Non-pigmented ciliary epithelial cell (primary cell): Measurements from ENCODE around the gene SHF.

Source experiments
- DNase-seq: peaks from one replicate; pipeline ENCODE4 v3.0.0-alpha.2; 2010; ENCODE audit warnings: low read depth

The SHF gene

DNA sequence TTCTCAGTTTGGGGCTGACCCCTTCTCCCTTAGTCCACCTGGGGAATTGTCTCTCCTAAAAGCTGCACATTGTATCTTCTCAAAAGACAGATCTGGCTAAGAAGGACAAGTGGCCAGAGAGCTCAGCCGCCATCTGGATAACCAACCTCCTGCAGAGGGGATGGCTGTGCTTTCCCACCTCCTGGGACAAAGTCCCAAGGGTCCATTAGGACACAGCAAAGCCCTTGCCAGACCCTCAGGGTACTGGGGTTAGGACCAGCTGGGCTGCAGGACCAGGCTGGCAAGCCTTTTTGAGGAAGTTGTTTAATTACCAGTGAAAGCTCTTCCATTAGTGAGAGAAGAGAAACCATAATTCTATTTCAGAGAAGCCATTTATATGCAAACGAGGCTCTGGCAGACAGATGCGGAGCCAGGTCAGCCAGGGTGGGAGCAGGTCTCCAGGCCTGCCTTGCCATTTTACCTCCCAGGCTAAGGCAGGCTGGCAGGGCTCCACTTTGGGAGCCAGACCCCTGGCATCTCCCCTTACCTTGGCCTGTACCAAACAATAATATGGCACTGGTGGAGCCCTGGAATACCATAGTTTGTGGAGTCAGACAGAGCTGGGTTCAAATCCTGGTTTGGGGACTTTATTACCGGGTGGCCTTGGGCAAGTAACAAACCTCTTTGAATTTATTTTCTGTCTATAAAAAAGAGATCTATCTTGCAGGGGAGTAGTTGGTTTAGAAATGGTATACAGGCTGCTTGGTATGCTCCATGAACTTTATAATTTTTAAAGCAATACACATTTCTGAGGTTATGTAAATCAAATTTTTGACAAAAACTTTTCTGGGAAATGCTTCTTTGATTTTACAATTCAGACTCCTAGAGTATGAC is 17.9 kb downstream of the SHF start:
- no peak for DNase-seq

DNA sequence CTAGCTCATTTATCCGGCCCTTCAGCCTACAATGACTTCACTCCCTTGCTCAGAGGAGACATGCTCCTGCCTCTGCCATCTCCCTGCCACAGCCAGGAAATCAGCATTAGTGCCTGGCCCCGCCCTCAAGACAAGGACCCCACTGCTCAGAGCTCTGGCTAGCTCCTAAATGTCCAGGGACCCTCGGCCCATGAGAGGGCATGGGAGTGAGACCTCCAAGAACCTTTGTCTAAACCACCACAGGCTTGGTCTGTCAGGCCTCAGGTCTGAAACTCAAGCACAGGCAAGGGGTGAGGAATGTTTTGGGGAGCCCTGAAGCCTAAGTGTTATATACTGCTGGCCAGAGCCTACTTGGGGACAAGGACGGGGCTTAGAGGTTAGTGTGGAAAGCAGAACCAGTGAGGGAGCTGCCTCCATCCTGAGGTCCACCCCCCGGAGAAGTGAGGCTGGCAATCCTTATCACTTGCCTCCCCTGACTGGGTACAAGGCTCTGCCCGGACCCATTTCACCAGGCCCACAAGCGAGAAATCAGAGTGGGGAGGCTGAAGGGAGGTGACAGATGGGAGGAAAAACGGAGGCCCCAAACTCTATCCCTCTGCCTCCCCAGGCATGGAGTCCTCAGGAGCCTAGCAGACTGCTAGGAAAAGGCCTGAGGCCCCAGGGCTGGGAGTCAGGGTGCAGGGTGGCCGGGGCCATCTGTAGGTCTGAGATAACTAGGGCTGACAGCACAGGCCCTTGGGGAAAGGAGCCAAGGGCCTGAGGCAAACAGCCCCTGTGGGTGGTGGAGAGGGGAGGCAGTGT is 18.8 kb downstream of the SHF start:
- no peak for DNase-seq

DNA sequence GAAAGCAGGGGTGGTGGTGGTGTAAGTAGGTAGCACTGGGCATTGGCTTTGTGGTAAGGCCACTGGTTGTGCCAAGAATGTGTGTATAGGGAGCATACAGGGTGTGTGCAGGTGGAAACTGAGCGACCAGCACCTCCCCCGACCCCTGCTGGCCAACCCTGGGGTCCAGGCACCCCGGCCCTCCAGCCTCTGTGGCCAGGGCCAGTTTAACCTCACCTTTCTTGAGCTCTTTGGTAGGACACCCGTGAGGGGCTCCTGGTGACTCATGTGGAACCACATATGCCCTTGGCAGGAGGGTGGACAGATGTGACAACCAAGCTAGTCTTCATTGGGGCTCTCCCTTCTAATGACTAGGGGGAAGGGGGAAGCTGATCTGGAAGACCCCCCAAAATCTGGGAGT is 19.5 kb downstream of the SHF start:
- DNase-seq: no peak

DNA sequence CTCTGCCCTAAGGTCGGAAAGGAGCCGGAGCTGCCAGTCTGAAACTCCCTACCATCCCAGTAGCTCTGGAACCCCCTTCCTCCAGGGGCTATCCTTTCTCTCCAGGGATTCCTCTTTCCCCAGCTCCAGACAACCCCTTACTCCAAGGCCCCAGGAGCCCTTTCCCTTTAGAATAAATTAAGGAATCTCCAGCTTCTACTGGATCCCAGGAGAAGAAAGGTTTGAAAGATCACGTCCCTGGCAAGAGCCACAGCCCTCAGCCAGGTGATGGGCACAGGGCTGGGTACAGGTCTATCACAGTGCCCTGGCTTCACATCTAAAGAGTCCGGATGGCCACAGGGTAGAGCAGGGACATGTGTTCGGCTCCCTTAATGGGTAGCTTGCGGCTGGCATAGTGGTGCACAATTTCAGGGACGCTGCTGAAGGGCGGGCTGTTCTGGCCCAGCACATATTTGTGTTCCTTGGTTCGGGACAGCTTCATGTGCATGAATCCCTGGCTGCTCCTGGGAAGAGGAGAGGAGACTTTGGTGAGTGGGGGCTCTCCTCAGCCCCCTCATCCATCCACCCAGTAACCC is 20.0 kb downstream of the SHF start:
- no peak for DNase-seq

DNA sequence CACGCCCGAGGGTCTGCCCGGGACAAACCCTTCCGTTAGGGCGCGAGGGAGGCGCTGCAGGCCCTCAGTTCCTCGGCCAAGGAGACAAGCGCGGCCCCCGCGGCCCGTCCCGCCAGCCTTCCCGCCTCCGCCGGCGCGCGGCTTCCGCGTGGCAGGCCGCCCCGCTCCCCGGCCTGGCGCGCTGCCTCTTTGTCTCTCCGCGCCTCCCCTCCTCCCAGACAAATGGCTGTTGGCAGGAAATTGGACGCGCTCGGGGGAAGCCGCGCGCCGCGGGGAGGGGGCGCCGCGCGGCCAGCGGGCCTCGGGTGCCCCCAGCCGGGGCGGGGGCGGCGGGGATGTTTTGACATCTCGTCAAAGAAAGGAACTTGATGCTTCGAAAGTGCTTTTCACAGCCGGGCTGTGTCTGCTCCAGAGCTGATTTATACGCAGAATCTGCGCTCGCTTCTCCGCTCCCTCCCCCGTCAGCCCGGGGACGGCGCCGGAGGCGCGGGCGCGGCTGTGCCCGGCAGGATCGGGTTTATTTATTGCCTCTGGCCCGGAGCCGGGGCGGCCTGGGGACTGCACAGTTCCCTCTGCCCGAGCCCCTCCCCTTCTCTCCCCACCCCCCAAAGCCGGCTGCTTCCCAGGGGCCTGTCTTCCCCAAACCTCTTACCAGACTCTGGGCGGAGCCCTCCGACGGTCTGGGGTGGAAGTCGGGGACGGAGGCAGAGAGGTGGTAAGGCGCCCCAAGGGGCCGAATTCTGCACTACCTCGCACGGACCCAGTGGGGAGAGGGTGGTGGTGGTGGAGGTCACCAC is 20.7 kb downstream of the SHF start:
- DNase-seq: peak; percentile 49

DNA sequence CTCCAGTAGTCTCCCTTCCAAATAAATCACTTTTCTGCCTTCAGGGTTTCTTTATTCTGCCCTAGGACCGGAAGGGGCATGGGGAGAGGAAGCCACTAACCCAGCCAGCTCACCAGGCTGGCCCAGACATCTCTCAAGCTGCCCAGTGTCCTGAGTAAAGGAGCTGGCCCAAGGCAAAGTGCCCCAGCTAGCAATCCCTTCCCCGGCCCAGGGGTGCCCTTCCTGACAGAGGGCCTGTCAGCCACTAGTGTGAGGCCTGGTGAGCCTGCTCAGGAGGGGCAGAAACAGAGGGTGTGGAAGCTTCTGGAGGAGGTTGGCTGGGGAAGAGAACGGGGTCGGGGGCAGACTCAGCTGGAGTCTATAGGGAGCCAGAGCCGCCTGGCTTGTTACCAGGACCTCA is 22.2 kb downstream of the SHF start:
- DNase-seq: no peak

DNA sequence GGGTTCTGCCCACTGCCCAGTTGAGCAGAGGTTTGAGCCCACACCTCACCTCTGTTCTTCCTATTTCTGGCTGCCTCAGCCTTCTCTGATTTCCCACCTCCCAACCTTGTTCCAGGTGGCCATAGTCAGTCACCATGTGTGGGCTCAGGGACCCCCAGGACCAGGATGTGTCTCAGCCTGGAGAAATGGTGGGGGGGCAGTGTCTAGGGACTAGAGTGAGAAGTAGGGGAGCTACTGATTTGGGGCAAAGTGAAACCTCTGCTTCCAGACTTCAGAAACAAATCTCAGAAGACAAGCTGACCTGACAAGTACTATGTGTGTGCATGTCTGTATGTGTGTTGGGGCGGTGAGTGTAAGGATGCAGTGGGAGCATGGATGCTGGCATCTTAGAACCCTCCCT is 22.9 kb downstream of the SHF start:
- no peak for DNase-seq

DNA sequence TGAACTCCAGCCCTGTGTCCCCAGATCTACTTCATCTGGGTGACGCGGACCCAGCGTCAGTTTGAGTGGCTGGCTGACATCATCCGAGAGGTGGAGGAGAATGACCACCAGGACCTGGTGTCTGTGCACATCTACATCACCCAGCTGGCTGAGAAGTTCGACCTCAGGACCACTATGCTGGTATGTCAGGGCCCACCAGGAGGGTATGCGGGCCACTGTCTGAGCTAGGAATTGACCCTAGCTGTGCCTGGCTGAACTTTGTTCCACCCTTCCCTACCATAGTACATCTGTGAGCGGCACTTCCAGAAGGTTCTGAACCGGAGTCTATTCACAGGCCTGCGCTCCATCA is 24.3 kb downstream of the SHF start:
- no peak for DNase-seq

DNA sequence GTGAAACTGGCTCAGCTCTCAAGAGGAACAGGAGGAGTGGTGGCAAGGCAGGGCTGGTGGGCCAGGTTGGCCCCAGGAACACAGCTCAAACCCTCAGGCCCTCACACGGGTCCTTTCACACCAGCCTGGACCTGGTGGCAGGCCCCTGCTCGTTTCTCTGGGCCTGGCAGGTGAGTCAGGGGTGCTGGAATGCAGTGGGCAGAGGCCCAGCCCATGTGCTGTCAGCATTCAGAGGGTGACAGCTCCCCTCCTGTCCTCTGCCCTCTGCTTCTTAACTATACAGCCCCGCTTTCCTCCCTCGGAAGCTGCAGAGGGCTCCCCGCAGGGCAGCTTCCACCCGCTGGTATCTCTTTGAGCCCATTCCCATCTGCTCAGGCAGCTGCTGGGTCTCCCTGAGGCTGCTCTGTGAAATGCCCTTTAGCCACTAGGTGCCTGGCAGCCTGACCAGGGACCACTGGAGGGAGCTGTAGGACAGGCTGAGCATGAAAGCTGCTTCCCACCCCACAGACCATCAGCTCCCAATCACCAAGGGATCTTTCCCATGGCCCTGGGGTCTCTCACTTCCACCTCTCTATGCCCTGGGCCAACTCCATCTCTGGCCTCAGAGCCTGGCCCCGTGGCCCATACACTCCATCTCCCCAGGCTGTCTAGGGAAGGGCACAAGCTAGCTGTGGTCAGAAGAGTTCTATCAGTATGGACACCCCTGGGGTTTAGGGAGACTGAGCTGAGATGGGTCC is 24.8 kb downstream of the SHF start:
- DNase-seq: peak; percentile 47

DNA sequence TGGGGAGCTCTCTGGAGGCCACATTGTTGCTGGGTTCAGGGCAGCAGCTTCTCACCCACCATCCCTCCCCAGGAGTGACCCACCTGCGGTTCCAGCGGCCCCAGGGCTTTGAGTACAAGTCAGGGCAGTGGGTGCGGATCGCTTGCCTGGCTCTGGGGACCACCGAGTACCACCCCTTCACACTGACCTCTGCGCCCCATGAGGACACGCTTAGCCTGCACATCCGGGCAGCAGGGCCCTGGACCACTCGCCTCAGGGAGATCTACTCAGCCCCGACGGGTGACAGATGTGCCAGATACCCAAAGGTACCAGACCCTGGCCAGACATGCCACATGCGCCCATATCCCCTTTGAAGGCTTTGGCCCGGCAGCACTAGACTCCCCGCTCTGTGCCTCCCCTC is 26.1 kb downstream of the SHF start:
- DNase-seq: no peak

DNA sequence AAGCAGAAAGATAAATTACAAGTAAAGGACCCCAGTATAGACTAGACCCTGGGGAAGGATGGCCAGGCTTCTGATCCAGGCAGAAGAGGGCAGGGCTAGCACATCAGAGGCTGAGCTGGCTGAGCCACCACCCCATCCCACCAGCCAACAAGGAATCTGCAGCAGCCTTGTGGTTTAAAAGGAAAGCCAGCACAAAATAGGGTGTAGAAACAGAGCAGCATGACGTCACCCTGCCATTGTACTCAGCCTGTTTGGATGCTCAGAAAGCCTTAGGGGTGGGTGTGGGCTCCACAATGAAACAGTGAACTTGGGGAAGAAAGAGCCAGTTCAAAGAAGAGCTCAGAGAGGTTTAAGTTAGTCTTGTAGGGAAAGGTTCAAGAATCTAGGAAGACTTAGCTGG is 29.8 kb downstream of the SHF start:
- DNase-seq: peak; percentile 43

DNA sequence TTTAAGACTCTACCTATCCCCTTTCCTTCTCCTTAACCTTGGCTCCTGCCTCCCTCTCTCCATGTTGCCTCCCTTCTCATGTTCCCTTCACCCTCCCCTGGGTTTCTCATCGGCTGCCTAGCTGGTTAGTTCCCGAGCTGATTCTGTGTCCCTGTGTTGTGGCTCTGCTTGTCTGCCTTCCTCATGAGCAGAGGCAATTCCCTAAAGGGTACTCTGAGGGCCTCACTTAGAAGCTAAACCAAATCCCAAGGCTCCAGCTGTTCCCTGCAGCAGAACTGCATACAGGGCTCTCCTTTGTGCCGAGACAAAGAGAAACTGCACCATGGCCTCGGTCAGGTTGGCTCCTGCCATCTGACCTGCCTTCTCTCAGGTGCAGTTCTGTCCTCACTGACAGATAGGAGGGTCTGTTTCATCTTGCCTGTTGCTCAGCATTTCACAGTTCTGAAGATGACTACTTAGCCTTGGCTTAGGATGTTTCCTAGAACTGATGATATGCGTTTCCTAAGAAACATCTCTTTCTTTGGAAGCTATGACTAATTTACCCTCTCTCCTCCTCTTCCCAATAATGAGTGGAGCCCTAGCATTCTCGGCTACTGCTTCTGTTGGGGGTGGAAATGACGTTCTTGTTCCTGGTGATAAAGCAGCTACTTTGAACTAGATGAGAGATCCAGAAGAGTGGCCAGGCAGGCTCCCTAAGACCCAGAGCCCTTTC is 30.9 kb downstream of the SHF start:
- no peak for DNase-seq

DNA sequence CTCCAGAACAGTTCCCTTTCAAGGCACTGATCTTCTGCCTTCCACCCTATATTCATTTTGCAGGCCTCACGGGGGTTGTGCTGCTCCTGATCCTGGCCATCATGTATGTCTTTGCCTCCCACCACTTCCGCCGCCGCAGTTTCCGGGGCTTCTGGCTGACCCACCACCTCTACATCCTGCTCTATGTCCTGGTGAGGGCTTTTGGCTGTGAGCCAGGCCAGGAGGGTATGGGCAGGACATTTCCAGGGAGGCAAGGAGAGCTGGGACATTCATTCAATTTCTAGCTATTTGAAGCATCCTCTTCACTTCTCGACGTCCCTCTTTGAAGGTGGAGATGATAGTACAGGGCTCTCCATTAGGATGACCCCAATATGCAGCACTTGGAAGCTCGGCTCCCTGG is 32.0 kb downstream of the SHF start:
- DNase-seq: no peak

DNA sequence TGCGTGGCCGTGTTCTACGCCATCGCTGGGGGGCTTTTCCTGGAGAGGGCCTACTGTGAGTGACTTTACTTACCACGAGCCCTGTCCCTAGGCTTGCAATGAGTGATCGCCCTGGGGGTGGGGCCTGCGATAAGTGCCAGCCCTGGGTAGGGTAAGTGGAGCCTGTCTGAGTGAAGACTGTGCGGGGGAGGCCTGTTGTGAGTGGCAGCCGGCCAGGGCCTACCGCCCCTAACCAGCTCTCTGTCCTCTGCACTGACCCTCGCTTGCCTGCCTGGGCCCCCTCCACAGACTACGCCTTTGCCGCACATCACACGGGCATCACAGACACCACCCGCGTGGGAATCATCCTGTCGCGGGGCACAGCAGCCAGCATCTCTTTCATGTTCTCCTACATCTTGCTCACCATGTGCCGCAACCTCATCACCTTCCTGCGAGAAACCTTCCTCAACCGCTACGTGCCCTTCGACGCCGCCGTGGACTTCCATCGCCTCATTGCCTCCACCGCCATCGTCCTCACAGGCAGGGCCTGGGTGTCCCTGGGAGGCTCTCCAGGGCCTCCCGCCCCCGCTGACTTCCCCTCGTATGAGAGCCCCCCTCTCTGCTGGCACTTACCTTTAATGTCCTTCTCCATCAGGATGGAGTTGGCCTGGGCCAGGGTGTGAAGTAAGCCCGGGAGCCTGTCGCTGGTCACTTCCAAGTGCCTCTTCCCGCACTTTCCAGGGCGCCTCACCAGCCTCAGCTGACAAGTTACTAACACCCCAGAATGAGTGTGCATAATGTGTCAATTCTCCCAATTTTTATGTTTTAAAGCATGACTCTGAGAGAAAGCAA is 35.6 kb downstream of the SHF start:
- no peak for DNase-seq

DNA sequence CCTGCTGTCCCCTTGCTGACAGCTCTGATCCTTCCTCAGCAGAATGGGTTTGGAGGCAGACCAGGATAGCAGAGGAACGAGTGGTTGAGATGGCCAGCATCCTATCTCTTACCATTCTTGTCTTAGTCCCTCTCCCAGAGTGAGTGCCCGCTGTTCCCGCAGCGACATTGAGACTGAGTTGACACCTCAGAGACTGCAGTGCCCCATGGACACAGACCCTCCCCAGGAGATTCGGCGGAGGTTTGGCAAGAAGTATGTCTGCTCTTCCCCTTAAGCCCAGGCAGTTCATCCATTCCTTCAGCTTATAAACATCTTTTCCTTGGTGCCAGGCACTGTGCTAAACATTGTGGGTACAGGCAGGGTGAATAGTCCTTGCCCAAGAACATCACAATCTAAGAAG is 36.8 kb downstream of the SHF start:
- DNase-seq: no peak

DNA sequence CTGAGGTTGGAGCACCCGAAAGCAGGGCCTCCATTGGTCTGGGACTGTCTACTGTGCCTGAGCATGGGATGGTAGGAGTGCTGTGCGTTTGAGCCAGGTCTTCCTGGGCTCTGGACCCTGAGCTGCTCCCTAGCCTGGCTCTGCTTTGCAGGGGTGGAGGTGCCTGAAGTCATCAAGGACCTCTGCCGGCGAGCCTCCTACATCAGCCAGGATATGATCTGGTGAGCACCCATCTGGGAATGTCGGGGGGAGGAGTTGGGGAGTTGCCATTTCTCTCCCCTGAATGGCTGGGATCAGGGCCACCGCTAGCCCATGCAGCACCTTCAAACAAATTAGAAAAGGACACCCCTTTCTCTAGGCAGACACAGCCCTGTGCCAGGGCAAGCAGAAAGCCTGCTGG is 37.3 kb downstream of the SHF start:
- no peak for DNase-seq

DNA sequence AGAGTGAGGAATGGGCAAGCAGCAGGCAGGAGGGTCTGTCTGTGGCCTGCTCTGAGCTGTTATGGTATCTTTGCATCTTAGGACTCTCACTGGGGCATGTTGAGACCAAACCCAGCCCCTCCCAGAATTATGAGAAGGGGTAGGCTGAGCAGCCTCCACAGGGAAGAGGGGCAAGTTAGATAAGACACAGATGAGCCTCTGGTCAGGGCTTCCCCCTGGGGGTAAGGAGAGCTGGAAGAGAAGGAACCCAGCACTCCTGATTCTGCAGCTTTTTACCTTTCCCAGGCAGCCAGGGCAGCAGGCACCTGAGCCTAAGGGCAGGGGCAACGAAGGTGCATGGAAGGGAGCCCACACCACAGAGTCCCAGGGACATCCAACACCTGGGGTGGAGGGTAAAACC is 38.7 kb downstream of the SHF start:
- DNase-seq: no peak

DNA sequence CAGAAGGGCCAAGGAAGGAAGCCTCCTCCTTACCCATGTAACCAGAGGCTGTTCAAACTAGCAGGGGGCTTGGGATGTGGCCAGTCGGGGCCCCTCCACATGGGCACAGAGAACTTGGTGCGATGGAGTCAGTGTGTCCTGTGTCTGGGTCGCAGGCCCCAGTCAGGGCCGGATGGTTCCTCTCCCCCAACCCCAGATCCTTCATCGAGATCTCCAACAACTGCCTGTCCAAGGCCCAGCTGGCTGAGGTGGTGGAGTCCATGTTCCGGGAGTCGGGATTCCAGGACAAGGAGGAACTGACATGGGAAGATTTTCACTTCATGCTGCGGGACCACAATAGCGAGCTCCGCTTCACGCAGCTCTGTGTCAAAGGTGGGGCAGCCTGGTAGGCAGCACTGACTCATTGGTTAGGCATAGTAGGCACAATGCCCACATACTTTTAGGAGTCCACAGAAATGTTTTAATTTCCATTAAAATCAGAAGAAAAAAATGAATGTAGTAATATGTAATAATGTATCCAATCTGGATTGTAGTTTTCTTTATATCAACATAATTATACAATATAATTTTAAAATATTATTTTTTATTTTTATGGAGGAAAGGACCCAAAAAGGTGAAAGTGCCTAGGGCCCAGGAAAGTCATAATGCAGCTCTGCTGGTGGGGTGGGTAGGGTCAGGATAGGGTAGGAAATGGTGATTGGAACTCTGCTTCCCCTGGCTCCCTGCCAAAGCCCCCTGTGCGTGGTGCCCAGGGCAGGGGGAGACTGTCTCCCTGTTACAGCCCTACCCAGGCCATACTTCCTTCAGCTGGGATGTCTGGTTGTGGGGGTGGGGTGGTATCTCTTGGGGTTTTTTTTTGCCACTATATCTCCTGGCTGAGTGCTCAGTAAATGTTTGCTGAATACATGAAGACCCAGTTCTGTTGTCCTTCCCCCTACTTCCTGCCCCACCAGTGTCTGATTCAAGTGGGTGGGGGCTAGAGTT is 39.4 kb downstream of the SHF start:
- DNase-seq: no peak

DNA sequence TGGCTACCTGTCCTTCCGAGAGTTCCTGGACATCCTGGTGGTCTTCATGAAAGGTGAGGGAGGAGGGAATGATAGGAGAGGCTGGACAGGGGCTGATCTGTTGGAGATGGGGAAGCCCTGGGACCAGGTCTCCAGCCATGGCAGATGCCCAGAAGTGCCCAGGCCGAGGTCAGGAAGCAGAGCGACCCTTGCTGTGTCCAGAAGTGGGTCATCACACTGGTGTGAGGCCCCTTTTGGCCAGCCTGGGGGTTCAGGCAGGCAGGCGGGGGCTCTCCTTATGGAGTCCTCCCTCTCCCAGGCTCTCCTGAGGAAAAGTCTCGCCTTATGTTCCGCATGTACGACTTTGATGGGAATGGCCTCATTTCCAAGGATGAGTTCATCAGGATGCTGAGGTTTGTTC is 40.2 kb downstream of the SHF start:
- DNase-seq: no peak
